OCI-LY1 (cell line): Measurements from ENCODE around the gene KIF19.

ENCODE experiments used
- H2AFZ ChIP-seq: fragments of 200-600 bp; sonication (generic), shearing (Covaris generic); 2 replicates; pipeline ENCODE4 v1.6.0; 2014; ENCODE audit warnings: antibody characterized with exemption, mild to moderate bottlenecking, low read length
- H3F3A ChIP-seq: fragments of 200-600 bp; sonication (generic), shearing (Covaris generic); 2 replicates; pipeline ENCODE4 v1.6.0; 2014; ENCODE audit warnings: mild to moderate bottlenecking, antibody characterized with exemption, low read length, moderate library complexity; ENCODE audit not compliant: insufficient read depth
- H3K27ac ChIP-seq: fragments of 200-600 bp; sonication (generic); 2 replicates; pipeline ENCODE4 v1.5.1; 2014; ENCODE audit warnings: low read length, mixed run types, mild to moderate bottlenecking, low read depth; ENCODE audit not compliant: poor library complexity, severe bottlenecking
- H3K27me3 ChIP-seq: fragments of 200-600 bp; sonication (generic); 2 replicates; pipeline ENCODE4 v1.6.0; 2014; ENCODE audit warnings: antibody characterized with exemption, mild to moderate bottlenecking, low read length, moderate library complexity; ENCODE audit not compliant: insufficient read depth
- H3K36me3 ChIP-seq: fragments of 200-600 bp; sonication (generic); 2 replicates; pipeline ENCODE4 v1.6.1; 2014; ENCODE audit warnings: mild to moderate bottlenecking, antibody characterized with exemption, low read length, moderate library complexity, mixed read lengths; ENCODE audit not compliant: insufficient read depth
- H3K4me1 ChIP-seq: fragments of 200-600 bp; sonication (generic); 2 replicates; pipeline ENCODE4 v1.5.1; 2014; ENCODE audit warnings: mild to moderate bottlenecking, low read length, moderate library complexity; ENCODE audit not compliant: insufficient read depth, severe bottlenecking
- H3K4me2 ChIP-seq: fragments of 200-600 bp; sonication (generic), shearing (Covaris generic); 2 replicates; pipeline ENCODE4 v1.6.1; 2014; ENCODE audit warnings: low read length
- H3K4me3 ChIP-seq: fragments of 200-600 bp; sonication (generic); 2 replicates; pipeline ENCODE4 v1.5.1; 2014; ENCODE audit warnings: low read length, low read depth, mild to moderate bottlenecking, mixed read lengths; ENCODE audit not compliant: poor library complexity, severe bottlenecking
- H3K79me2 ChIP-seq: fragments of 200-600 bp; shearing (Covaris generic); 2 replicates; pipeline ENCODE4 v1.6.1; 2016; ENCODE audit warnings: mixed run types, low read length, mixed read lengths; ENCODE audit not compliant: insufficient read depth
- H3K9ac ChIP-seq: fragments of 200-600 bp; sonication (generic), shearing (Covaris generic); 2 replicates; pipeline ENCODE4 v1.6.1; 2014; ENCODE audit warnings: mild to moderate bottlenecking, low read length, mixed read lengths
- H3K9me2 ChIP-seq: fragments of 200-600 bp; sonication (generic), shearing (Covaris generic); 2 replicates; pipeline ENCODE4 v1.6.1; 2014; ENCODE audit warnings: low read depth, mild to moderate bottlenecking, low read length, mixed read lengths
- H3K9me3 ChIP-seq: fragments of 200-600 bp; shearing (Covaris generic); 2 replicates; pipeline ENCODE4 v1.6.1; 2014; ENCODE audit warnings: low read length, mixed read lengths
- H4K20me1 ChIP-seq: fragments of 200-600 bp; sonication (generic), shearing (Covaris generic); 2 replicates; pipeline ENCODE4 v1.6.0; 2016; ENCODE audit warnings: mild to moderate bottlenecking, low read length; ENCODE audit not compliant: insufficient read depth
- EZH2 ChIP-seq: fragments of 200-600 bp; sonication (generic), shearing (Covaris generic); IDR thresholded peaks from 2 replicates; pipeline ENCODE4 v1.8.0; 2017; ENCODE audit warnings: borderline replicate concordance, mixed run types, mild to moderate bottlenecking, antibody characterized with exemption, low read length, moderate library complexity, mixed read lengths
- TF ChIP-seq, protein P1 (sequence below): fragments of 200-600 bp; sonication (generic), shearing (Covaris generic); IDR thresholded peaks from 2 replicates; pipeline ENCODE4 v1.5.1; 2017; ENCODE audit warnings: mild to moderate bottlenecking, antibody characterized with exemption, low read length, moderate library complexity, mixed read lengths

The KIF19 gene

DNA sequence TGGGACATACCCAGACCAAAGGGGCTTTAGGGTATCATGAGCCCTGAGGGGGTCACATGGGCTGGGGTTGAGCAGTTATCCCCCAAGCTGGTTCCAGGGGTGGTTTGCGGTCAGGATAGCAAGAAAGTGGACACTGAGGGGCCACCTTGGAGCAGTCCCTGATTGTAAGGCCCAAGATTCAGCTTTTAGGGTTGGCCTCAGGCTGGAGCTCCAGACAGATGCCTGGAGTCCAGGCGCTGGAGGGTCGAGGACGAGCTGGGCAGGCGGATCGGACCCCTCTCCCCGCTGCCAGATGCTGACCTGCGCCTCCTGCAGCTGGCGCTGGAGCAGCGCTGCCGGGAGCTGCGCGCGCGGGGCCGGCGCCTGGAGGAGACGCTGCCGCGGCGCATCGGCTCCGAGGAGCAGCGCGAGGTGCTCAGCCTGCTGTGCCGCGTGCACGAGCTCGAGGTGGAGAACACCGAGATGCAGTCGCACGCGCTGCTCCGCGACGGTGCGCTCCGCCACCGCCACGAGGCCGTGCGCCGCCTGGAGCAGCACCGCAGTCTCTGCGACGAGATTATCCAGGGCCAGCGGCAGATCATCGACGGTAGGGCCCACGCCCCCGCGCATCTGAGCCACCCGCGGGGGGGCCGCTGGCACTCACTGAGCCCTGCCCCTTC, 25.7 kb downstream of the KIF19 start:
- no peak overlapping the region for H3K27ac ChIP-seq
- no peaks in the 10 kb centered on the region for H3K9me3 ChIP-seq
- H3K4me1 ChIP-seq = no peaks in the 10 kb centered on the region
- no peaks in the 10 kb centered on the region for H3K9me2 ChIP-seq
- no peak overlapping the region for H3K9ac ChIP-seq
- H2AFZ ChIP-seq = no peak overlapping the region
- H4K20me1 ChIP-seq = no peaks in the 10 kb centered on the region
- no peak overlapping the region for H3K4me3 ChIP-seq
- no peaks in the 10 kb centered on the region for H3K36me3 ChIP-seq
- no peaks in the 10 kb centered on the region for H3K79me2 ChIP-seq
- H3F3A ChIP-seq = no peaks in the 10 kb centered on the region
- no peaks in the 10 kb centered on the region for H3K27me3 ChIP-seq
- no peak overlapping the region for H3K4me2 ChIP-seq
- TF ChIP-seq, protein P1, sequence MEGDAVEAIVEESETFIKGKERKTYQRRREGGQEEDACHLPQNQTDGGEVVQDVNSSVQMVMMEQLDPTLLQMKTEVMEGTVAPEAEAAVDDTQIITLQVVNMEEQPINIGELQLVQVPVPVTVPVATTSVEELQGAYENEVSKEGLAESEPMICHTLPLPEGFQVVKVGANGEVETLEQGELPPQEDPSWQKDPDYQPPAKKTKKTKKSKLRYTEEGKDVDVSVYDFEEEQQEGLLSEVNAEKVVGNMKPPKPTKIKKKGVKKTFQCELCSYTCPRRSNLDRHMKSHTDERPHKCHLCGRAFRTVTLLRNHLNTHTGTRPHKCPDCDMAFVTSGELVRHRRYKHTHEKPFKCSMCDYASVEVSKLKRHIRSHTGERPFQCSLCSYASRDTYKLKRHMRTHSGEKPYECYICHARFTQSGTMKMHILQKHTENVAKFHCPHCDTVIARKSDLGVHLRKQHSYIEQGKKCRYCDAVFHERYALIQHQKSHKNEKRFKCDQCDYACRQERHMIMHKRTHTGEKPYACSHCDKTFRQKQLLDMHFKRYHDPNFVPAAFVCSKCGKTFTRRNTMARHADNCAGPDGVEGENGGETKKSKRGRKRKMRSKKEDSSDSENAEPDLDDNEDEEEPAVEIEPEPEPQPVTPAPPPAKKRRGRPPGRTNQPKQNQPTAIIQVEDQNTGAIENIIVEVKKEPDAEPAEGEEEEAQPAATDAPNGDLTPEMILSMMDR = no peak
- no peak for TF ChIP-seq EZH2

DNA sequence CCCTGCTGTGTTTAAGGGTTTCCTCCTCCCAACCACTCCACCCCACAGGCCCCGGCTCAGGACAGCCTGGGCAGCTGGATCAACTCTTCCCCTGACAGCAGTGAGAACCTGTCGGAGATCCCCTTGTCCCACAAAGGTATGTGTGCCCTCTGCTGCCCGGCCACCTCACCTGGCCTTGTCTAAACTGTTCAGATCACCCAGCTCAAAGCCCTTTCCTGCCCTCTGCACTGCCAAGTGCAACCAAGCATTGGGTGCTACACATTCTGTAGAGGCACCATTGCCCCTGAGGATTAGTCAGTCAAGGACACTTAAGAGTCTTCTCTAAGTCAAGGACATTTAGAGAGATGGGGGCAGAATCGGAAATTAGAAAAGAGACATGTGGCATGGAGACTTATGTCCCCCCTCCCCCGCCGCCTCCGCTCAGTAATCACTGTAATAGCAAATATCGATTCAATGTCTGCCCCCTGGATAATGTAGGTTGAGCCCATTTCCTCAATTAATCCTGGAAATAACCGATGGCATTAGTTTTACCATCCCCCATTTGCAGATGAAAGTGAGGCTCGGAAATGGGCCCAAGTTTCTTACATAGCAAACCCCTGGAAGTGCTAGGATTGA, 27.5 kb downstream of the KIF19 start:
- H3K27ac ChIP-seq = no peak overlapping the region
- H3K79me2 ChIP-seq = no peaks in the 10 kb centered on the region
- no peaks in the 10 kb centered on the region for H3F3A ChIP-seq
- H3K4me3 ChIP-seq = no peak overlapping the region
- TF ChIP-seq, protein P1 = no peak
- TF ChIP-seq EZH2 = no peak
- H3K9ac ChIP-seq = no peak overlapping the region
- H3K9me2 ChIP-seq = no peaks in the 10 kb centered on the region
- no peaks in the 10 kb centered on the region for H3K9me3 ChIP-seq
- H4K20me1 ChIP-seq = no peaks in the 10 kb centered on the region
- no peaks in the 10 kb centered on the region for H3K36me3 ChIP-seq
- H2AFZ ChIP-seq = no peak overlapping the region
- no peaks in the 10 kb centered on the region for H3K27me3 ChIP-seq
- H3K4me1 ChIP-seq = no peaks in the 10 kb centered on the region
- no peak overlapping the region for H3K4me2 ChIP-seq

DNA sequence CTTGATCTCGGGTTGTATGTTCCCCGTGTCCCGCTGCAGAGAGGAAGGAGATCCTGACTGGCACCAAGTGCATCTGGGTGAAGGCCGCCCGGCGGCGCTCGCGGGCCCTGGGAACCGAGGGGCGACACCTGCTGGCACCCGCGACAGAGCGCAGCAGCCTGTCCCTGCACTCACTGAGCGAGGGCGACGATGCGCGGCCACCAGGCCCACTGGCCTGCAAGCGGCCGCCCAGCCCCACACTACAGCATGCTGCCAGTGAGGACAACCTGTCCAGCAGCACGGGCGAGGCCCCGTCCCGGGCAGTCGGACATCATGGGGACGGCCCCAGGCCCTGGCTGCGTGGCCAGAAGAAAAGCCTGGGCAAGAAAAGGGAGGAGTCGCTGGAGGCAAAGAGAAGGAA, 28.1 kb downstream of the KIF19 start:
- Histone ChIP-seq H3K36me3 (no peaks in the 10 kb centered on the region), H3K4me2 (no peak overlapping the region), H3K9me2 (no peaks in the 10 kb centered on the region), H3K9me3 (no peaks in the 10 kb centered on the region), H3K9ac (no peak overlapping the region), H3K27me3 (no peaks in the 10 kb centered on the region), H4K20me1 (no peaks in the 10 kb centered on the region), H2AFZ (no peak overlapping the region), H3F3A (no peaks in the 10 kb centered on the region), H3K27ac (no peak overlapping the region), H3K79me2 (no peaks in the 10 kb centered on the region), H3K4me3 (no peak overlapping the region), H3K4me1 (no peaks in the 10 kb centered on the region)
- TF ChIP-seq EZH2 = no peak
- TF ChIP-seq, protein P1 = peak; percentile 93
